Measurements from ENCODE around the gene TNS4. TPM values are rescaled to one million over a fixed set of nuclear protein-coding genes. Genes with fewer than 3 reads are reported as not detected.
A peak's percentile ranks its signal among the peaks of the same experiment; 100 is the strongest.

TNS4 gene
- total and polyA plus RNA-seq, 2 of the 4 experiments (the other 2 are of a cell fraction): not detected

GRCh38 chr17:40500709-40501108 lies 714 bp downstream of the TNS4 start:
- Histone ChIP-seq H3K27ac (ENCODE audit: insufficient read depth, low read length) (no peak overlapping the region; the same call in 1 of the 2 replicates), H4K5ac (ENCODE audit: low read depth, low read length) (no peak overlapping the region), H2AK5ac (ENCODE audit: low read depth, low read length) (peak overlapping the region; percentile 91), H2BK120ac (ENCODE audit: low read depth, low read length) (peak overlapping the region; percentile 97), H2BK20ac (ENCODE audit: low read depth, low read length) (peak overlapping the region; percentile 86), H3K9me3 (ENCODE audit: control insufficient read depth, insufficient read depth, low read length) (no peaks in the 10 kb centered on the region; the same call in 1 of the 2 replicates), H4K20me1 (ENCODE audit: insufficient read depth, low read length) (no peaks in the 10 kb centered on the region), H2BK15ac (ENCODE audit: low read depth, low read length) (peak overlapping the region; percentile 80; the same call in 2 of the 3 replicates), H3K4me2 (ENCODE audit: low read depth, low read length) (no peak overlapping the region), H3K56ac (ENCODE audit: extremely low read depth, insufficient read depth, low read length) (no peak overlapping the region), H3K14ac (replicated peaks; ENCODE audit: low read depth, low read length) (peak overlapping the region; percentile 78; the same call in 1 of the 2 replicates), H2AK9ac (replicated peaks; ENCODE audit: low read depth, low read length, poor library complexity) (no peak overlapping the region), H3K4me1 (ENCODE audit: control insufficient read depth, insufficient read depth, low read length) (peaks cover 19% of the 10 kb centered on the region), H3K9me1 (ENCODE audit: insufficient read depth, low read length) (peaks cover 10% of the 10 kb centered on the region), H4K8ac (ENCODE audit: low read depth in 2 of 2, low read length in 2 of 2) (peak overlapping the region; percentile 69 to 99; a peak in 2 of 4 replicates), H3K4me3 (ENCODE audit: insufficient read depth, low read depth, low read length) (no peak overlapping the region), H3K4ac (ENCODE audit: low read depth, low read length) (peak overlapping the region; percentile 86), H3K27me3 (ENCODE audit: control insufficient read depth, insufficient read depth, low read length) (no peaks in the 10 kb centered on the region), H2AFZ (replicated peaks; ENCODE audit: low read length, poor library complexity) (no peak overlapping the region), H3K18ac (ENCODE audit: low read depth, low read length) (peak overlapping the region; percentile 24; the same call in 1 of the 2 replicates), H3K79me1 (ENCODE audit: low read depth in 1 of 2, low read length in 2 of 2) (peaks cover 0 to 6% of the 10 kb centered on the region in 2 experiments; a peak in 1 of 4 replicates), H3K9ac (ENCODE audit: low read depth, low read length) (no peak overlapping the region), H3K23ac (ENCODE audit: low read depth, low read length) (no peak overlapping the region), H3K36me3 (ENCODE audit: control insufficient read depth, insufficient read depth, low read length) (no peaks in the 10 kb centered on the region), H4K91ac (ENCODE audit: insufficient read depth, low read depth, low read length) (peak overlapping the region; percentile 79), H2BK5ac (ENCODE audit: low read depth, low read length, poor library complexity, severe bottlenecking) (no peak overlapping the region)
- ATAC-seq (ENCODE audit: low read depth) (no peak), DNase-seq (no peak)
- POLR2A ChIA-PET (ENCODE audit: unreplicated experiment): no interaction called here
- CTCF ChIA-PET: no interaction called here
- TF ChIP-seq SMC3 (IDR thresholded peaks at IDR 0.05; ENCODE audit: low read depth, low read length) (no peak), ELK1 (IDR thresholded peaks at IDR 0.05; ENCODE audit: borderline replicate concordance, low read depth, low read length) (no peak)
- in situ Hi-C loops (cut with MboI; ENCODE audit: low sequenced_read_pairs) (no loop called here), dilution Hi-C loops (cut with HindIII; ENCODE audit: low sequenced_read_pairs, unreplicated experiment) (no loop called here), intact Hi-C loops (cut with micrococcal nuclease) (no loop called here)
- 100% methylated on average over 5 of the region's 10 CpGs; no CpG with 5 or more reads in 1 of the 2 experiments for WGBS, 2 experiments (ENCODE audit: extremely low coverage in 2 of 2, insufficient read length in 1 of 2)
- no TSS peak for BruUV-seq (replicated peaks)
